HEK293T (cell line): Measurements from ENCODE around the gene ACOT9.

Experiments
- ARNT ChIP-seq: fragments of 450-650 bp; IDR thresholded peaks from 2 replicates; pipeline ENCODE4 v1.6.1; 2017; ENCODE audit warnings: mild to moderate bottlenecking
- FOXA1 ChIP-seq: fragments of 450-650 bp; IDR thresholded peaks from 2 replicates; pipeline ENCODE4 v1.6.1; 2016; ENCODE audit warnings: mild to moderate bottlenecking
- FOXM1 ChIP-seq: fragments of 450-650 bp; IDR thresholded peaks from 2 replicates; pipeline ENCODE4 v1.6.1; 2017; ENCODE audit warnings: mild to moderate bottlenecking, borderline replicate concordance
- HDGF ChIP-seq: fragments of 450-650 bp; IDR thresholded peaks from 2 replicates; pipeline ENCODE4 v1.6.1; 2017; ENCODE audit warnings: antibody characterized with exemption, borderline replicate concordance
- ZNF384 ChIP-seq: fragments of 450-650 bp; IDR thresholded peaks from 2 replicates; pipeline ENCODE4 v1.6.1; 2016

GRCh38 chrX:23759821-23760220 is 16.7 kb upstream of the ACOT9 start:
- TF ChIP-seq ARNT (no peak), HDGF (no peak), FOXM1 (no peak), FOXA1 (no peak), ZNF384 (no peak)
